GM23248 (cell line): Measurements from ENCODE around the gene EPN3. TPM values are rescaled to one million over a fixed set of nuclear protein-coding genes. Genes with fewer than 3 reads are reported as not detected.

Experiments
- DNase-seq: peaks from one replicate; pipeline ENCODE4 v3.0.0-alpha.2; 2015
- H2AFZ ChIP-seq: fragments of 200-600 bp; sonication (generic); 2 replicates; pipeline ENCODE4 v1.6.1; 2016; ENCODE audit warnings: antibody characterized with exemption
- H3F3A ChIP-seq: fragments of 200-600 bp; sonication (generic); 2 replicates; pipeline ENCODE4 v1.6.1; 2016; ENCODE audit warnings: mild to moderate bottlenecking, antibody characterized with exemption, mixed run types; ENCODE audit not compliant: insufficient read depth
- H3K27ac ChIP-seq: fragments of 200-600 bp; sonication (generic); 2 replicates; pipeline ENCODE4 v1.5.1; 2016; ENCODE audit warnings: mild to moderate bottlenecking
- H3K27me3 ChIP-seq: fragments of 200-600 bp; sonication (generic); replicated peaks from 2 replicates; pipeline ENCODE4 v1.6.1; 2016; ENCODE audit warnings: mild to moderate bottlenecking; ENCODE audit not compliant: insufficient read depth
- H3K36me3 ChIP-seq: fragments of 200-600 bp; sonication (generic); 2 replicates; pipeline ENCODE4 v1.6.1; 2016; ENCODE audit warnings: low read depth, mild to moderate bottlenecking
- H3K4me1 ChIP-seq: fragments of 200-600 bp; sonication (generic); 2 replicates; pipeline ENCODE4 v1.6.1; 2016; ENCODE audit warnings: mild to moderate bottlenecking; ENCODE audit not compliant: insufficient read depth
- H3K4me2 ChIP-seq: fragments of 200-600 bp; sonication (generic); one replicate; pipeline ENCODE4 v1.6.1; 2016; ENCODE audit warnings: mild to moderate bottlenecking; ENCODE audit not compliant: unreplicated experiment
- H3K4me3 ChIP-seq: fragments of 200-600 bp; sonication (generic); 2 replicates; pipeline ENCODE4 v1.5.1; 2016; ENCODE audit warnings: mild to moderate bottlenecking
- H3K79me2 ChIP-seq: fragments of 200-600 bp; sonication (generic); 2 replicates; pipeline ENCODE4 v1.6.1; 2016; ENCODE audit warnings: mild to moderate bottlenecking; ENCODE audit not compliant: insufficient read depth
- H3K9ac ChIP-seq: fragments of 200-600 bp; sonication (generic); 2 replicates; pipeline ENCODE4 v1.6.1; 2016; ENCODE audit warnings: mild to moderate bottlenecking
- H3K9me2 ChIP-seq: fragments of 200-600 bp; sonication (generic); 2 replicates; pipeline ENCODE4 v1.6.1; 2016; ENCODE audit warnings: mixed run types, mild to moderate bottlenecking, moderate library complexity; ENCODE audit not compliant: insufficient read depth
- H3K9me3 ChIP-seq: fragments of 200-600 bp; sonication (generic); one replicate; pipeline ENCODE4 v1.6.1; 2017; ENCODE audit warnings: low read depth
- H4K20me1 ChIP-seq: fragments of 200-600 bp; sonication (generic); 2 replicates; pipeline ENCODE4 v1.6.0; 2016; ENCODE audit not compliant: insufficient read depth
- EZH2 ChIP-seq: fragments of 200-600 bp; sonication (generic); IDR thresholded peaks from 2 replicates; pipeline ENCODE4 v1.6.1; 2018; ENCODE audit warnings: antibody characterized with exemption, mild to moderate bottlenecking; ENCODE audit not compliant: insufficient read depth, poor library complexity, severe bottlenecking
- EZH2phosphoT487 ChIP-seq: fragments of 200-600 bp; sonication (generic); IDR thresholded peaks from 2 replicates; pipeline ENCODE4 v1.6.1; 2018; ENCODE audit warnings: antibody characterized with exemption, moderate library complexity, mild to moderate bottlenecking, low read depth; ENCODE audit not compliant: insufficient read depth
- WGBS, 2 experiments: methylation state at CpG; one replicate each; pipeline ENCODE4 v1.1.6; 2015 to 2017; ENCODE audit warnings: low lambda C conversion rate in 2 of 2, low coverage in 1 of 2; ENCODE audit errors: missing lambda C conversion rate in 2 of 2; 5-methylcytosine and 5-hydroxymethylcytosine counted together
- in situ Hi-C: fragments of 300-500 bp; cut with MboI; formaldehyde crosslinking; loops from 2 replicates; pipeline ENCODE4 v1.15.0; 2020
- polyA plus RNA-seq: library from polyadenylated mRNA; unstranded; fragments of >200 nt; fragmentation: Nextera tagmentation; extraction: Ambion mirVana; gene quantifications from 2 replicates; pipeline ENCODE4 v1.2.1, GENCODE V29; 2016
- total RNA-seq: library from RNA; depleted of rRNA; stranded (reverse); fragments of >200 nt; shearing (Covaris generic); gene quantifications from 2 replicates; pipeline ENCODE4 v1.2.3, GENCODE V29; 2014; rRNA removed

The EPN3 gene
- total and polyA plus RNA-seq, 2 experiments from 2014 or later = not detected

GRCh38 chr17:50590946-50591737 lies 58.6 kb downstream of the EPN3 start:
- 77 to 79% methylated on average over 22 to 24 of the region's 24 CpGs for whole genome bisulfite sequencing, 2 experiments
- no peaks in the 10 kb centered on the region for H3K4me1 ChIP-seq
- H3K4me2 ChIP-seq = no peak overlapping the region
- H3K27me3 ChIP-seq = no peaks in the 10 kb centered on the region
- H3K9me2 ChIP-seq = no peaks in the 10 kb centered on the region
- no peak overlapping the region for H2AFZ ChIP-seq
- no peaks in the 10 kb centered on the region for H3K36me3 ChIP-seq
- no peak overlapping the region for H3K4me3 ChIP-seq
- no peaks in the 10 kb centered on the region for H3F3A ChIP-seq
- no peaks in the 10 kb centered on the region for H3K79me2 ChIP-seq
- H3K27ac ChIP-seq = no peak overlapping the region
- in situ Hi-C loops = loop anchor here (25.0 kb wide), 1 partner anchor 104 kb away; the partner anchor contains the start of gene RSAD1
- H3K9me3 ChIP-seq = no peaks in the 10 kb centered on the region
- DNase-seq = no peak
- no peak for TF ChIP-seq EZH2phosphoT487
- no peak for TF ChIP-seq EZH2
- no peaks in the 10 kb centered on the region for H4K20me1 ChIP-seq
- H3K9ac ChIP-seq = no peak overlapping the region

DNA sequence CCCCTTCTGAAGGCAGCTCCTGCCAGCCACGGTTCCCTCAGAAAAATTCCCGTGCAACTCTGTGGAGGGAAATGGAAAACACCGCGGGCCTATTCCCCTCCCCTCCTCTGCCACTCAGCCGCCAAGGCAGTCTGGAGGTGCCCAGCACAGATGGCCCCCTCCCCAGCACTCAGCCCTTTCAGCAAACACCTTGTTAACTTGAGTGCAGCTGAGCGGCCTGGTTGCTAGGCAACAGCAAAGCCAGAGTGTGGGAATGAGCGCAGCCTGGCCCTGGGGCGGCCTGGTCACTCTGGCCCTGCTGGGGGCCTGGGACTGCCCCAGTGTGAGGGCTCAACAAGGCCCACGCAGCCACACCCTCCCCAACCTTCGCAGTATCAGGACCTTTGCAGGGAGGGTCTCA lies 60.8 kb downstream of the EPN3 start:
- H3K4me3 ChIP-seq = no peak overlapping the region

More for the DNA sequence above, 60.8 kb downstream of the EPN3 start:
- no peaks in the 10 kb centered on the region for H3K9me2 ChIP-seq
- TF ChIP-seq EZH2 (no peak), EZH2phosphoT487 (no peak)
- H3K4me1 ChIP-seq = no peaks in the 10 kb centered on the region
- no peaks in the 10 kb centered on the region for H4K20me1 ChIP-seq
- H3K4me2 ChIP-seq = no peak overlapping the region
- no peaks in the 10 kb centered on the region for H3K9me3 ChIP-seq
- no peak for DNase-seq
- no peaks in the 10 kb centered on the region for H3K79me2 ChIP-seq
- no peak overlapping the region for H2AFZ ChIP-seq
- in situ Hi-C loops = loop anchor here (25.0 kb wide), 1 partner anchor 106 kb away; the partner anchor contains the start of gene RSAD1
- no peaks in the 10 kb centered on the region for H3F3A ChIP-seq
- H3K36me3 ChIP-seq = no peaks in the 10 kb centered on the region
- no peak overlapping the region for H3K27ac ChIP-seq
- 67 to 82% methylated on average over 8 to 10 of the region's 10 CpGs for whole genome bisulfite sequencing, 2 experiments
- H3K9ac ChIP-seq = no peak overlapping the region
- H3K27me3 ChIP-seq = no peaks in the 10 kb centered on the region

Other genes with a start within 250 kb of the EPN3 start
- 43.6 and 70.1 TPM in 2 replicates for gene XYLT2, start 186.6 kb upstream of the EPN3 start, total RNA-seq
- 25.3 and 27.3 TPM in 2 replicates for gene XYLT2, start 186.6 kb upstream of the EPN3 start, polyA plus RNA-seq
- gene MRPL27, start 159.6 kb upstream of the EPN3 start, total RNA-seq = 49.3 and 57.9 TPM in 2 replicates
- 115 and 120 TPM in 2 replicates for gene MRPL27, start 159.6 kb upstream of the EPN3 start, polyA plus RNA-seq
- gene EME1, start 159.5 kb upstream of the EPN3 start, total RNA-seq = 1.1 and 4.3 TPM in 2 replicates
- gene EME1, start 159.5 kb upstream of the EPN3 start, polyA plus RNA-seq = 3.8 and 4.1 TPM in 2 replicates
- gene LRRC59, start 135.2 kb upstream of the EPN3 start, total RNA-seq = 144 and 164 TPM in 2 replicates
- 110 and 111 TPM in 2 replicates for gene LRRC59, start 135.2 kb upstream of the EPN3 start, polyA plus RNA-seq
- gene ACSF2, start 106.5 kb upstream of the EPN3 start, total RNA-seq = 8.6 and 18.7 TPM in 2 replicates
- 3.2 and 3.7 TPM in 2 replicates for gene ACSF2, start 106.5 kb upstream of the EPN3 start, polyA plus RNA-seq
- gene CHAD, start 63.9 kb upstream of the EPN3 start, total RNA-seq = not detected in 2 replicates
- not detected in 2 replicates for gene CHAD, start 63.9 kb upstream of the EPN3 start, polyA plus RNA-seq
- gene RSAD1, start 53.9 kb upstream of the EPN3 start, total RNA-seq = 19.3 and 19.8 TPM in 2 replicates
- gene RSAD1, start 53.9 kb upstream of the EPN3 start, polyA plus RNA-seq = 22.4 and 23.9 TPM in 2 replicates
- gene MYCBPAP, start 24.3 kb upstream of the EPN3 start, total RNA-seq = 0.32 and 0.89 TPM in 2 replicates
- gene MYCBPAP, start 24.3 kb upstream of the EPN3 start, polyA plus RNA-seq = 0.79 and 1.4 TPM in 2 replicates
- gene SPATA20, start 14.4 kb downstream of the EPN3 start, total RNA-seq = 146 TPM in 2 replicates
- 89.9 and 91.2 TPM in 2 replicates for gene SPATA20, start 14.4 kb downstream of the EPN3 start, polyA plus RNA-seq
- gene CACNA1G, start 28.0 kb downstream of the EPN3 start, total RNA-seq = 0.13 and 0.97 TPM in 2 replicates
- gene CACNA1G, start 28.0 kb downstream of the EPN3 start, polyA plus RNA-seq = 0.06 and 0.16 TPM in 2 replicates
- gene ABCC3, start 102.1 kb downstream of the EPN3 start, total RNA-seq = 28.3 and 32.0 TPM in 2 replicates
- 35.0 and 38.5 TPM in 2 replicates for gene ABCC3, start 102.1 kb downstream of the EPN3 start, polyA plus RNA-seq
- 35.5 and 36.5 TPM in 2 replicates for gene ANKRD40, start 175.2 kb downstream of the EPN3 start, total RNA-seq
- 20.1 and 20.2 TPM in 2 replicates for gene ANKRD40, start 175.2 kb downstream of the EPN3 start, polyA plus RNA-seq
- 57.5 and 59.1 TPM in 2 replicates for gene LUC7L3, start 186.9 kb downstream of the EPN3 start, total RNA-seq
- gene LUC7L3, start 186.9 kb downstream of the EPN3 start, polyA plus RNA-seq = 100 and 138 TPM in 2 replicates
- not detected in 2 replicates for gene ANKRD40CL, start 234.8 kb downstream of the EPN3 start, total RNA-seq
- not detected in 2 replicates for gene ANKRD40CL, start 234.8 kb downstream of the EPN3 start, polyA plus RNA-seq